NCI-H748 (cell line): ENCODE measurements around the gene PARG.
"Not testable (repeated sequence)": the region's sequence is repeated elsewhere in the genome, so short reads cannot be mapped to it uniquely, and the experiment has no call there.

ENCODE experiments used
- DNase-seq: peaks from one replicate; lab custom pipeline; 2025; ENCODE audit not compliant: unreplicated experiment; lab: John Stamatoyannopoulos, UW

Gene PARG

DNA sequence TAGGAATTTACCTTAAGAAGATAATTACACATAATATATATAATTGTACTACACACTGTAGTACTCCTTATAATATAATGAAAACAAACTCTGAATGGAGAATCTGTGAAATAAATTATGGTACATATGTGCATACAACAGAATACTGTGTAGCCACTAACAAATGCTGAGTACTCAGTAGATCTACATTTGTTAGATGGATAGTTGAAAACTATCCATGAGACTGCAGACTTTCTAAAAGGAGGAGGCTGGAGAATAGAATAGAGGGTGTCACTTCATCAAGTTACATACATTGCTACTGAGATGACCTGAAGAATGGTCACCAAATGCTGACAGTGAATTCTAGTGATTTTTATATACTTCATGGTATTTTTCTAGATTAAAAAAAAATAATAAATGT, 111.0 kb downstream of the PARG start:
- DNase-seq = no peak

GRCh38 chr10:49830016-49830415, 111.8 kb downstream of the PARG start:
- no peak for DNase-seq

GRCh38 chr10:49827297-49827696, 114.5 kb downstream of the PARG start:
- no peak for DNase-seq

- DNase-seq = no peak
Observed at GRCh38 chr10:49819234-49819958, 122.4 kb downstream of the PARG start.

DNA sequence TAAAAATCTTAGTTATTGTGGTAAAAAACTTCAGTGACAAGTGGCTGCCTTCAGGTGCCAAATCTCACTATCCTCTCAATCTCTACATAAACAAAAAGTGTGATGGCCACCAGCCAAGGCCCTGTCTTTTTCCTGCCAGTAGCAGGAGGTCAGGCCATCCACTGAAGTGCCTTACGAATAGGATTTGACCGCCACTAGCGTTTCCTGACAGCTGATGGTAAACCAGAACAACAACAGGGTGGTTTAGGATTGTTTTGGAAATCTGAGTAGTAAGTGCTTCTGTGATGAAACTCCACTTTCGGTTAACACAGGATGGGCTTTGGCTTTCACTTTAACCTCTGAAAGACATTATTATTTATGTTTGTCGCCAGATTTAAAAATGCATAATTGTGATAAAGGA, 124.0 kb downstream of the PARG start:
- no peak for DNase-seq

GRCh38 chr10:49803988-49804387, 137.8 kb downstream of the PARG start:
- no peak for DNase-seq

GRCh38 chr10:49798275-49798674, 143.6 kb downstream of the PARG start:
- no peak for DNase-seq

- no peak for DNase-seq
Observed at GRCh38 chr10:49791100-49791499, 150.7 kb downstream of the PARG start.

- no peak for DNase-seq
Observed at GRCh38 chr10:49784681-49785080, 157.1 kb downstream of the PARG start.

DNA sequence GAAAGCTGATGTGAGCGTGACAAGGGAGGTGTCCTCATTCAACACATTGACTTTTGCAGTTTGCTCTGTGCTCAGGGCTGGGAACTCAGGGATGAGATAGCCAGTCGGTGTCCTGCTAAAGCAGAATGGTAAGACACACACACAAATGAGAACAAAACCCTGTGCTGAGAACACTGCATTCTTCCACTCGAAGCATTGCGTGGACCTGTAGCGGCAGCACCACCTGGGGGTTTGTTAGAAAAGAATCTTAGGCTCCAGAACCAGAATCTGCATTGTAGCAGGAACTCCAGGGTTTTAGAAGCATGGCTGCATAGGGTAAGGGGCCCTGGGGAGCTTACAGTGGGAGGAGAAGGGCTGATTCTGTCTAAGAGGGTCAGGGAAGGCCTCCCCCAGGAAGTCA, 158.2 kb downstream of the PARG start:
- DNase-seq = no peak

- DNase-seq = no peak
Observed at GRCh38 chr10:49781247-49781646, 160.6 kb downstream of the PARG start.

DNA sequence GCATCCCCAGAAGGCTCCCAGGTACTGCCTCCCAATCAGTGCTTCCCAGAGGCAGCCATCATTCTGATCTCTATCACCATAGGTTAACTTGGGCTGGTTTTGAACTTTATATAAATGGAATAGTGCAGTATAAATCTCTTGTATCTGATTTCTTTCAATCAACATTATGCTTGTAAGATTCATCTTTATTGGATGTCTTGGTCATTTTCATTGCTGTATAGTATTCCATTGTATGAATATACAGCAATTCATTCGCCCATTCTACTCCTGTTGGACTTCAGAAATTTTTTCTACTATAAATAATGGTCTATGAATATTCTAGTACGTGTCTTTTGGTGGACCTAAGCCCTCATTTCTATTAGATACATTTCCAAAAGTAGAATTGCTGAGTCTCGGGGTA, 163.6 kb downstream of the PARG start:
- DNase-seq = no peak

GRCh38 chr10:49776851-49777250, 165.0 kb downstream of the PARG start:
- DNase-seq = no peak

DNA sequence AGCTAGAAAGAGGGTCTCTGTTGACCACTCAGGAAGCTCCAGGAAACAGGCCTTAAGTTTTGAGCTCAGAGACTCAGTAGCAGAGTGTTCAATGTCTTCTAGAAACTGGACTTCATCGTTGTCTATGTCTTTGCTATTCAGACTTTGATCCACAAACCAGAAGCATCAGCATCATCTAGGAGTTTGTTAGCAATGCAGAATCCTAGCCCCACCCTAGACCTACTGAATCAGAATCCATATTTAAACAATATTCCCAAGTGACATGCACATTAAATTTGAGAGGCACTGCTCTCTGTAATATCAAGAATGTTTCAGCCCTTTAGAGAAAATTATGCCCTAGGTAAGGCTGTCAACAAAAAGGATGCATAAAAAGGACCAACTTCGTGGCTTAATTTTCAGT, 166.8 kb downstream of the PARG start:
- DNase-seq = no peak

DNA sequence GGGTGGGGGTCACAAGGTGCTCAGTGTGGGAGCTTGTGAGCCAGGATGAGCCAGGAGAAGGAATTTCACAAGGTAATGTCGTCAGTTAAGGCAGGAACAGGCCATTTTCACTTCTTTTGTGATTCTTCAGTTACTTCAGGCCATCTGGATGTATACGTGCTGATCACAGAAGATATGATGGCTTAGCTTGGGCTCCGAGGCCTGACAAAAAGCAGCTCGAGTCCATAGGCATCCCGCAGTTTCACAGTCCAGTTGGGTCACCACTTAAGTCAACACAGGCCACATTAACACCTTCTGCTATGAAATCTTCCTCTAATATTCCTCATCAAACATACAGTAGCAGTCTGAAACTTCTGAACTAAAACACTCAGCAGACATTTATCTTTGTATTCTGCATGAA, 168.9 kb downstream of the PARG start:
- DNase-seq = not testable (repeated sequence)

DNA sequence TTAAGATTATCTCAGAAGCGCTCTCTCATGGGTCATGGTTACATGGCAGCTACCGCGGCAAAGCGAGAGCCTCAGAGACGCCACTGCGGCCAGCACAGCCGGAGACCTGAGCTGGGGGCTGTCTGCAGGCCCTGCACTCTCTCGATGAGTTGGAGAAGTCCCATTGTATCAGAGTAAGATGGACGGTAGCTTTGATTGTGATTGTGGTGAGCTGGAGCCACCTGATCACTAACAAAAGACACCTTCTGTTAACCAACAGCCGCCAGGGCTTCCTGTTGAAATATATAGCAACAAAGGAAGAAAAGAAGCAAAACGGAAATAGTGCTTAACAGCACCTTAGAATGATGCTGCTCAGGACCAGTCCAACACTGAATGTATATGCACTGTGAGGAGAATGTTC, 170.8 kb downstream of the PARG start:
- DNase-seq = not testable (repeated sequence)

DNA sequence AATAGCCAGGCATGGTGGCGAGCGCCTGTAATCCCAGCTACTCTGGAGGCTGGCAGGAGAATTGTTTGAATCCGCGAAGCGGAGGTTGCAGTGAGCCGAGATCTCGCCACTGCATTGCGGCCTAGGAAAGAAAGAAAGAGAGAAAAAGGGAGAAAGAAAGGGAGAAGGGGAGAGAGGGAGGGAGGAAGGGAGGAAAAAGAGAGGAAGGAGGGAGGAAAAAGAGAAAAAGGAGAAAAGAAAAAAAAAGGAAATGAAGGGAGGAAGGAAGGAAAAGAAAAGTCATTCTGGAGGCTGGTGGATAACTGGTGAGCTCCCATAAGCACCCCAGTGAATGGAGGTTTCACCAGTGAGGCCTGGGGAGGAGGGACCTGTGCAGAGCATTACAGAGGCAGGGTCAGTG, 172.1 kb downstream of the PARG start:
- DNase-seq = no peak

GRCh38 chr10:49768731-49769130, 173.1 kb downstream of the PARG start:
- DNase-seq = no peak

GRCh38 chr10:49768329-49768728, 173.5 kb downstream of the PARG start:
- DNase-seq = no peak
